A673 (cell line): ENCODE measurements around the gene CPLX3.

Experiments
- CTCF ChIP-seq: fragments of 300-800, 200-600 bp; sonication (generic); conservative IDR thresholded peaks from 2 replicates; pipeline ENCODE4 v1.5.1; 2017; ENCODE audit warnings: low read depth, mild to moderate bottlenecking, antibody characterized with exemption, low read length, moderate library complexity, mixed read lengths
- EZH2 ChIP-seq: fragments of 200-600 bp; sonication (generic); IDR thresholded peaks from 2 replicates; pipeline ENCODE4 v1.6.1; 2017; ENCODE audit warnings: borderline replicate concordance, low read depth, mild to moderate bottlenecking, mixed read lengths, antibody characterized with exemption, low read length; ENCODE audit not compliant: poor library complexity, severe bottlenecking

DNA sequence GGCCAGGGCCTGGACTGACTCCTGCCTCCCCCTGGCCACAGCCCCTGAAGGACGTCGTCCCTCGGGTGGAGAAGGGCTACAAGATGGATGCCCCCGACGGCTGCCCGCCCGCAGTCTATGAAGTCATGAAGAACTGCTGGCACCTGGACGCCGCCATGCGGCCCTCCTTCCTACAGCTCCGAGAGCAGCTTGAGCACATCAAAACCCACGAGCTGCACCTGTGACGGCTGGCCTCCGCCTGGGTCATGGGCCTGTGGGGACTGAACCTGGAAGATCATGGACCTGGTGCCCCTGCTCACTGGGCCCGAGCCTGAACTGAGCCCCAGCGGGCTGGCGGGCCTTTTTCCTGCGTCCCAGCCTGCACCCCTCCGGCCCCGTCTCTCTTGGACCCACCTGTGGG lies 24.1 kb upstream of the CPLX3 start:
- TF ChIP-seq CTCF = no peak
- no peak for TF ChIP-seq EZH2
